SK-N-SH treated with all-trans-retinoic acid at 6 μM for 48 hours (cell line): ENCODE results near the gene LRRC14B.

ENCODE experiments used
- ATAC-seq: fragments of 200-7000 bp; cut with Tn5 transposase; 3 replicates; pipeline ENCODE4 v1.9.1; 2020; ENCODE audit warnings: mild to moderate bottlenecking, moderate library complexity
- BACH2 ChIP-seq: fragments of 250-450 bp; sonication (Bioruptor Pico); IDR thresholded peaks from 2 replicates; pipeline ENCODE4 v1.9.0; 2021; ENCODE audit warnings: mild to moderate bottlenecking, borderline replicate concordance
- CREB5 ChIP-seq: fragments of 250-450 bp; sonication (Bioruptor Pico); IDR thresholded peaks from 2 replicates; pipeline ENCODE4 v1.5.1; 2020; ENCODE audit warnings: low read depth, mild to moderate bottlenecking, moderate library complexity
- CSDC2 ChIP-seq: fragments of 250-450 bp; sonication (Bioruptor Pico); IDR thresholded peaks from 2 replicates; pipeline ENCODE4 v1.5.0; 2020; ENCODE audit warnings: mild to moderate bottlenecking, moderate library complexity
- CSRNP3 ChIP-seq: fragments of 250-450 bp; sonication (Bioruptor Pico); IDR thresholded peaks from 2 replicates; pipeline ENCODE4 v1.5.1; 2021; ENCODE audit warnings: mild to moderate bottlenecking, moderate library complexity
- ESRRG ChIP-seq: fragments of 250-450 bp; sonication (Bioruptor Pico); IDR thresholded peaks from 2 replicates; pipeline ENCODE4 v1.6.1; 2021; ENCODE audit warnings: mild to moderate bottlenecking
- GLIS3 ChIP-seq: fragments of 250-450 bp; sonication (Bioruptor Pico); IDR thresholded peaks from 2 replicates; pipeline ENCODE4 v1.5.0; 2020; ENCODE audit warnings: mild to moderate bottlenecking, moderate library complexity
- OSR1 ChIP-seq: fragments of 250-450 bp; sonication (Bioruptor Pico); IDR thresholded peaks from 2 replicates; pipeline ENCODE4 v1.8.0; 2022; ENCODE audit warnings: moderate library complexity, mild to moderate bottlenecking, inconsistent platforms
- PPARA ChIP-seq: fragments of 250-450 bp; sonication (Bioruptor Pico); IDR thresholded peaks from 2 replicates; pipeline ENCODE4 v1.5.0; 2020; ENCODE audit warnings: mild to moderate bottlenecking, borderline replicate concordance
- RARB ChIP-seq: fragments of 250-450 bp; sonication (Bioruptor Pico); IDR thresholded peaks from 2 replicates; pipeline ENCODE4 v1.8.0; 2021; ENCODE audit warnings: mild to moderate bottlenecking, moderate library complexity
- TCF4 ChIP-seq: fragments of 250-450 bp; sonication (Bioruptor Pico); IDR thresholded peaks from 2 replicates; pipeline ENCODE4 v1.8.0; 2021; ENCODE audit warnings: mild to moderate bottlenecking, moderate library complexity, borderline replicate concordance
- TOX ChIP-seq: fragments of 250-450 bp; sonication (Bioruptor Pico); IDR thresholded peaks from 2 replicates; pipeline ENCODE4 v1.8.0; 2021; ENCODE audit warnings: mild to moderate bottlenecking, moderate library complexity, borderline replicate concordance
- ZC3H10 ChIP-seq: fragments of 250-450 bp; sonication (Bioruptor Pico); IDR thresholded peaks from 2 replicates; pipeline ENCODE4 v1.5.1; 2021; ENCODE audit warnings: mild to moderate bottlenecking, moderate library complexity
- ZFP30 ChIP-seq: fragments of 450-650 bp; formaldehyde crosslinking; IDR thresholded peaks from 2 replicates; pipeline ENCODE4 v1.5.0; 2022; ENCODE audit warnings: mild to moderate bottlenecking, moderate library complexity
- ZNF565 ChIP-seq: fragments of 450-650 bp; formaldehyde crosslinking; conservative IDR thresholded peaks from 2 replicates; pipeline ENCODE4 v1.5.0; 2020; ENCODE audit warnings: low read depth, mild to moderate bottlenecking, moderate library complexity
- ZNF8 ChIP-seq: fragments of 450-650 bp; formaldehyde crosslinking; IDR thresholded peaks from 2 replicates; pipeline ENCODE4 v1.5.0; 2020; ENCODE audit warnings: mild to moderate bottlenecking, moderate library complexity
- TF ChIP-seq, protein P1 (sequence below): fragments of 250-450 bp; sonication (Bioruptor Pico); IDR thresholded peaks from 2 replicates; pipeline ENCODE4 v1.8.0; 2021; ENCODE audit warnings: low read depth, mild to moderate bottlenecking, moderate library complexity, borderline replicate concordance
- TF ChIP-seq, protein P2 (sequence below): fragments of 250-450 bp; sonication (Bioruptor Pico); IDR thresholded peaks from 2 replicates; pipeline ENCODE4 v1.5.0; 2020; ENCODE audit warnings: mild to moderate bottlenecking, moderate library complexity

The LRRC14B gene

DNA sequence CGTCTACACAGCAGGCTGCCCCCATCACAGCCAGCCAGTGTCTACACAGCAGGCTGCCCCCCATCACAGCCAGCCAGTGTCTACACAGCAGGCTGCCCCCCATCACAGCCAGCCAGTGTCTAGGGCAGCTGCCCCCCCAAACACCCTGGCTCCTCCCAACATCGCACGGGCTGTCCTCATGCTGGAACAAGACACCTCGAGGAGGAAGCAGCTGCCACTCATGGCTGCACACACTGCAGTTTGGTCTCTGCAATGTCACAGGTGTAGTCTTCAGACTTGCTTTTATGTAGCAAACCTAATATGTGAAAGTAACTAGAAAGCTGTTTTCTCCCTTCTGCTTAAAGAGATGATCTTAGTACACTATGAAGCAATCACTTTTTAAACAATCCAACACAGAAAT, 9.7 kb downstream of the LRRC14B start:
- no peak for ATAC-seq

DNA sequence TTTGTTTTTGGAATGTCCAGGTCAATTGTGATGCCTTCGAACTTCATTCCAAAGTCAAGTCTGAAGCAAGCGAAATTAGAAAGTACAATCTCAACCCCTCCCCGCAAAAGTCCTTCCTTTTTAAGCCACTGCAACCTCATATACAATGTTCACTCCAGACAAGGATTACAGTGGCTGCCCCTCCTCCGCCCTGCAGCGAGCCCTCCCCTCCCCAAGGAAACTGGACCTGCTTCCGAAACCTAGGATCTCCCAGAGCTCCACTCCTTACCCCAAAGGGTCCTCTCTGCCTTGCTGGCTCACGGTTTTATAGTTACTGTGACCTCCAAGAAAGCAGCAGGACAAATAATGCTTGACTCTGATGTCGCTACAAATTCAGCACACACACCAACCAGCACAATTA, 10.4 kb downstream of the LRRC14B start:
- no peak for ATAC-seq
- TF ChIP-seq OSR1 (no peak), ZC3H10 (CRISPR knock-in tag) (no peak), ESRRG (no peak)

More for the DNA sequence above, 9.7 kb downstream of the LRRC14B start:
- TF ChIP-seq CSDC2 (no peak), ZNF565 (CRISPR knock-in tag) (no peak), BACH2 (no peak), CSRNP3 (no peak)

DNA sequence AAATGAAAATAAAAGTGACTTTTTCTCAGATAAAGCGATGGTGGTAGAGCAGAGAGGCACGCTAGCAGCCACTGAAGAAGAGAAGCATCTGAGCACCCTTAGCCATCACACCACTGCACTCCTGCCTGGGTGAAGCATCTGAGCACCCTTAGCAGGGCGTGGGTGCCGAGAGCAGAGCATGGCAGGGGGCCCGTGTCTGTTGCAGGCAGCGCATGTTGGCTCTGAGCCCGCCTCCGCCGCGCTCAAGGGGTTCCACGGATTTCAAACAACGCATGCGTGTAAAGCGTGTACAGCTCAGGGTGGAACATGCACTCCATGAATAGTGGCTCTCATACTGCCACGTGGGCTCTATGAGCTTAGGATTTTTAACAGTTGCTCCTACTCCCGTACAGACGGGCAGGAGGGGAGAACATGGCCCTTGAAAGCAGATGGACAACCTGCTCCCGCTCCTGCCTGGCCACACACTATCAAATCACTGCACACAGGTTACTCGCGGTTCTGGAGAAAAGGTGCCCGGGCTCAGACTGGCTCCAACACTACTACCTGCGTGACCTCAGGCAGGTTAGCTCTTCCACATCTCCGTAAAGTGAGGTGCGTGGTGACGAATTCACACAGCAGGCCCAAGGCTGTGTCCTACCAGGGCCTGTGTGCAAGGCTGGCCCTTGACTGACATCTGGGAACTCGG, 12.1 kb downstream of the LRRC14B start:
- TF ChIP-seq OSR1 (no peak), RARB (CRISPR knock-in tag) (no peak)
- ATAC-seq: no peak

GRCh38 chr5:204001-204400, 12.7 kb downstream of the LRRC14B start:
- TF ChIP-seq RARB (CRISPR knock-in tag): no peak
- TF ChIP-seq, protein P1, sequence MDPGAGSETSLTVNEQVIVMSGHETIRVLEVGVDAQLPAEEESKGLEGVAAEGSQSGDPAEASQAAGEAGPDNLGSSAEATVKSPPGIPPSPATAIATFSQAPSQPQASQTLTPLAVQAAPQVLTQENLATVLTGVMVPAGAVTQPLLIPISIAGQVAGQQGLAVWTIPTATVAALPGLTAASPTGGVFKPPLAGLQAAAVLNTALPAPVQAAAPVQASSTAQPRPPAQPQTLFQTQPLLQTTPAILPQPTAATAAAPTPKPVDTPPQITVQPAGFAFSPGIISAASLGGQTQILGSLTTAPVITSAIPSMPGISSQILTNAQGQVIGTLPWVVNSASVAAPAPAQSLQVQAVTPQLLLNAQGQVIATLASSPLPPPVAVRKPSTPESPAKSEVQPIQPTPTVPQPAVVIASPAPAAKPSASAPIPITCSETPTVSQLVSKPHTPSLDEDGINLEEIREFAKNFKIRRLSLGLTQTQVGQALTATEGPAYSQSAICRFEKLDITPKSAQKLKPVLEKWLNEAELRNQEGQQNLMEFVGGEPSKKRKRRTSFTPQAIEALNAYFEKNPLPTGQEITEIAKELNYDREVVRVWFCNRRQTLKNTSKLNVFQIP (CRISPR knock-in tag): no peak
- TF ChIP-seq TCF4 (CRISPR knock-in tag): no peak
- TF ChIP-seq TOX: no peak
- TF ChIP-seq ESRRG: no peak
- TF ChIP-seq, protein P2, sequence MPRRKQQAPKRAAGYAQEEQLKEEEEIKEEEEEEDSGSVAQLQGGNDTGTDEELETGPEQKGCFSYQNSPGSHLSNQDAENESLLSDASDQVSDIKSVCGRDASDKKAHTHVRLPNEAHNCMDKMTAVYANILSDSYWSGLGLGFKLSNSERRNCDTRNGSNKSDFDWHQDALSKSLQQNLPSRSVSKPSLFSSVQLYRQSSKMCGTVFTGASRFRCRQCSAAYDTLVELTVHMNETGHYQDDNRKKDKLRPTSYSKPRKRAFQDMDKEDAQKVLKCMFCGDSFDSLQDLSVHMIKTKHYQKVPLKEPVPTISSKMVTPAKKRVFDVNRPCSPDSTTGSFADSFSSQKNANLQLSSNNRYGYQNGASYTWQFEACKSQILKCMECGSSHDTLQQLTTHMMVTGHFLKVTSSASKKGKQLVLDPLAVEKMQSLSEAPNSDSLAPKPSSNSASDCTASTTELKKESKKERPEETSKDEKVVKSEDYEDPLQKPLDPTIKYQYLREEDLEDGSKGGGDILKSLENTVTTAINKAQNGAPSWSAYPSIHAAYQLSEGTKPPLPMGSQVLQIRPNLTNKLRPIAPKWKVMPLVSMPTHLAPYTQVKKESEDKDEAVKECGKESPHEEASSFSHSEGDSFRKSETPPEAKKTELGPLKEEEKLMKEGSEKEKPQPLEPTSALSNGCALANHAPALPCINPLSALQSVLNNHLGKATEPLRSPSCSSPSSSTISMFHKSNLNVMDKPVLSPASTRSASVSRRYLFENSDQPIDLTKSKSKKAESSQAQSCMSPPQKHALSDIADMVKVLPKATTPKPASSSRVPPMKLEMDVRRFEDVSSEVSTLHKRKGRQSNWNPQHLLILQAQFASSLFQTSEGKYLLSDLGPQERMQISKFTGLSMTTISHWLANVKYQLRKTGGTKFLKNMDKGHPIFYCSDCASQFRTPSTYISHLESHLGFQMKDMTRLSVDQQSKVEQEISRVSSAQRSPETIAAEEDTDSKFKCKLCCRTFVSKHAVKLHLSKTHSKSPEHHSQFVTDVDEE: no peak
- no peak for TF ChIP-seq CSDC2
- TF ChIP-seq CSRNP3: no peak
- TF ChIP-seq GLIS3 (CRISPR knock-in tag): no peak
- no peak for TF ChIP-seq OSR1
- TF ChIP-seq PPARA (CRISPR knock-in tag): no peak
- no peak for ATAC-seq

- TF ChIP-seq CREB5 (CRISPR knock-in tag) (no peak), ESRRG (no peak), BACH2 (no peak), ZNF8 (CRISPR knock-in tag) (no peak), ZFP30 (CRISPR knock-in tag) (no peak), PPARA (CRISPR knock-in tag) (no peak), CSRNP3 (no peak)
- TF ChIP-seq, protein P1 (CRISPR knock-in tag): no peak
- TF ChIP-seq, protein P2: no peak
- ATAC-seq: no peak
These were observed 13.2 kb downstream of the LRRC14B start for GRCh38 chr5:204462-204861.
